HG03442 (cell line): ENCODE results near the gene TSPAN5.
"Not testable (repeated sequence)": the region's sequence is repeated elsewhere in the genome, so short reads cannot be mapped to it uniquely, and the experiment has no call there.

ENCODE experiments used
- ATAC-seq: cut with Tn5 transposase; IDR thresholded peaks from one replicate; pipeline ENCODE4 v1.9.1; 2021; ENCODE audit warnings: mild to moderate bottlenecking, moderate library complexity; ENCODE audit not compliant: unreplicated experiment

Gene TSPAN5

GRCh38 chr4:98470366-98470765 is 188.0 kb downstream of the TSPAN5 start:
- no peak for ATAC-seq

- no peak for ATAC-seq
Observed at GRCh38 chr4:98469771-98470170, 188.6 kb downstream of the TSPAN5 start.

- ATAC-seq = no peak
Observed at GRCh38 chr4:98468709-98469108, 189.7 kb downstream of the TSPAN5 start.

- ATAC-seq = peak; percentile 98
Observed at GRCh38 chr4:98467627-98468072, 190.8 kb downstream of the TSPAN5 start.

- no peak for ATAC-seq
Observed at GRCh38 chr4:98466868-98467599, 191.4 kb downstream of the TSPAN5 start.

GRCh38 chr4:98462487-98462886 is 195.9 kb downstream of the TSPAN5 start:
- ATAC-seq = no peak

- ATAC-seq = not testable (repeated sequence)
Observed at GRCh38 chr4:98461121-98461865, 197.1 kb downstream of the TSPAN5 start.

- not testable (repeated sequence) for ATAC-seq
Observed at GRCh38 chr4:98457422-98457821, 201.0 kb downstream of the TSPAN5 start.

- ATAC-seq = no peak
Observed at GRCh38 chr4:98452091-98452490, 206.3 kb downstream of the TSPAN5 start.

GRCh38 chr4:98448908-98449307 is 209.5 kb downstream of the TSPAN5 start:
- no peak for ATAC-seq

GRCh38 chr4:98447648-98448047 is 210.8 kb downstream of the TSPAN5 start:
- peak; percentile 21 for ATAC-seq

GRCh38 chr4:98446499-98447375 is 211.7 kb downstream of the TSPAN5 start:
- peak; percentile 79 for ATAC-seq

GRCh38 chr4:98444371-98444770 is 214.0 kb downstream of the TSPAN5 start:
- no peak for ATAC-seq

GRCh38 chr4:98434816-98435215 is 223.6 kb downstream of the TSPAN5 start:
- no peak for ATAC-seq

GRCh38 chr4:98433691-98434090 is 224.7 kb downstream of the TSPAN5 start:
- ATAC-seq = no peak

- ATAC-seq = no peak
Observed at GRCh38 chr4:98430708-98431403, 227.6 kb downstream of the TSPAN5 start.

GRCh38 chr4:98423009-98423408 is 235.4 kb downstream of the TSPAN5 start:
- ATAC-seq = no peak

- ATAC-seq = no peak
Observed at GRCh38 chr4:98421111-98421510, 237.3 kb downstream of the TSPAN5 start.
